HCT116 (cell line): ENCODE data around the gene MAGEB5. TPM values are rescaled to one million over a fixed set of nuclear protein-coding genes. Genes with fewer than 3 reads are reported as not detected.

Experiments
- ATAC-seq: fragments of 200-7000 bp; cut with Tn5 transposase; 2 replicates; pipeline ENCODE4 v1.9.1; 2020; ENCODE audit warnings: mild to moderate bottlenecking, moderate library complexity
- BruUV-seq: library from RNA; stranded (reverse); fragments of 400-500 nt; replicated peaks from 2 replicates; lab custom pipeline; 2021; lab: Mats Ljungman, UMichigan
- CTCF ChIA-PET: fragments of 300-600 bp; sonication (Branson Sonifier 250); formaldehyde crosslinking; loops from one replicate; lab custom pipeline; 2021; ENCODE audit warnings: antibody characterized with exemption; lab: Charles Lee
- POLR2A ChIA-PET: fragments of 300-600, 350-600 bp; sonication (Branson Sonifier 250); formaldehyde crosslinking; loops from one replicate; lab custom pipeline; 2021; ENCODE audit warnings: antibody characterized with exemption; lab: Charles Lee
- RAD21 ChIA-PET, 2 experiments: fragments of 300-600 bp; sonication (Branson Sonifier 250); formaldehyde crosslinking; loops; one replicate each; lab custom pipeline; 2023; ENCODE audit warnings: low total read pairs in 2 of 2; ENCODE audit not compliant: uncharacterized antibody in 2 of 2, unreplicated experiment in 2 of 2, low non-redundant PET in 1 of 2; lab: Charles Lee
- DNase-seq: peaks from one replicate; pipeline ENCODE4 v3.0.0-alpha.2; 2010; ENCODE audit warnings: low read depth, low spot score
- H2AFZ ChIP-seq: fragments of 200-600 bp; shearing (Covaris generic), sonication (generic); 2 replicates; pipeline ENCODE4 v1.6.1; 2017; ENCODE audit warnings: low read depth, mixed run types, mixed read lengths, antibody characterized with exemption, low read length; ENCODE audit not compliant: poor library complexity, severe bottlenecking
- H3K27ac ChIP-seq: 2 replicates; pipeline ENCODE4 v1.5.1; 2012; ENCODE audit warnings: low read depth, low read length
- H3K27me3 ChIP-seq: fragments of 200-600 bp; sonication (generic); 2 replicates; pipeline ENCODE4 v1.6.1; 2016; ENCODE audit warnings: mixed run types, low read length, mixed read lengths; ENCODE audit not compliant: insufficient read depth
- H3K36me3 ChIP-seq, 2 experiments: fragments of 200-500 bp in 1 of 2; fragments of 200-600 bp in 1 of 2; sonication (Bioruptor generic) in 1 of 2; sonication (generic) in 1 of 2; 2 replicates each; pipeline versions ENCODE4 v1.5.1 to v1.6.1; 2014 to 2016; ENCODE audit warnings: low read length in 2 of 2, inconsistent platforms in 1 of 2, mixed read lengths in 1 of 2, mixed run types in 1 of 2; ENCODE audit not compliant: insufficient read depth in 2 of 2, control insufficient read depth in 1 of 2
- H3K4me1 ChIP-seq, 2 experiments: fragments of 200-600 bp in 1 of 2; sonication (generic) in 1 of 2; 2 replicates each; pipeline versions ENCODE4 v1.5.1 to v1.6.1; 2012 to 2017; ENCODE audit warnings: low read length in 2 of 2, inconsistent platforms in 1 of 2, mild to moderate bottlenecking in 1 of 2, mixed read lengths in 1 of 2, mixed run types in 1 of 2, moderate library complexity in 1 of 2; ENCODE audit not compliant: insufficient read depth in 2 of 2, control insufficient read depth in 1 of 2
- H3K4me2 ChIP-seq: fragments of 200-600 bp; sonication (generic); 2 replicates; pipeline ENCODE4 v1.6.1; 2017; ENCODE audit warnings: mixed run types, low read length, mixed read lengths
- H3K4me3 ChIP-seq, 2 experiments: fragments of 200-600 bp in 1 of 2; sonication (generic) in 1 of 2; replicated peaks in 1 of 2; 2 replicates each; pipeline ENCODE4 v1.5.1; 2011 to 2016; ENCODE audit warnings: low read length in 2 of 2, control low read depth in 1 of 2, low read depth in 1 of 2, mild to moderate bottlenecking in 1 of 2, mixed read lengths in 1 of 2, mixed run types in 1 of 2
- H3K79me2 ChIP-seq: fragments of 200-600 bp; sonication (generic); 2 replicates; pipeline ENCODE4 v1.6.1; 2017; ENCODE audit warnings: mild to moderate bottlenecking, mixed run types, low read length, moderate library complexity, mixed read lengths; ENCODE audit not compliant: insufficient read depth
- H3K9ac ChIP-seq: fragments of 200-600 bp; sonication (generic); 2 replicates; pipeline ENCODE4 v1.6.1; 2016; ENCODE audit warnings: low read length, mixed read lengths
- H3K9me2 ChIP-seq: fragments of 200-600 bp; sonication (generic), shearing (Covaris generic); 2 replicates; pipeline ENCODE4 v1.6.1; 2017; ENCODE audit warnings: mixed run types, mild to moderate bottlenecking, moderate library complexity; ENCODE audit not compliant: insufficient read depth
- H3K9me3 ChIP-seq, 2 experiments: fragments of 200-500 bp in 1 of 2; fragments of 200-600 bp in 1 of 2; sonication (Bioruptor generic) in 1 of 2; sonication (generic) in 1 of 2; 2 replicates each; pipeline ENCODE4 v1.6.1; 2014 to 2017; ENCODE audit warnings: low read length in 2 of 2, mixed read lengths in 2 of 2, inconsistent platforms in 1 of 2, low read depth in 1 of 2, mild to moderate bottlenecking in 1 of 2, mixed run types in 1 of 2, moderate library complexity in 1 of 2; ENCODE audit not compliant: control insufficient read depth in 1 of 2, insufficient read depth in 1 of 2
- H4K20me1 ChIP-seq: fragments of 200-600 bp; sonication (generic), shearing (Covaris generic); 2 replicates; pipeline ENCODE4 v1.6.1; 2017; ENCODE audit warnings: mixed run types, mild to moderate bottlenecking, moderate library complexity; ENCODE audit not compliant: insufficient read depth
- ATF3 ChIP-seq: IDR thresholded peaks from 2 replicates; pipeline ENCODE4 v1.6.1; 2012
- CBX3 ChIP-seq: IDR thresholded peaks from 2 replicates; pipeline ENCODE4 v1.6.1; 2012; ENCODE audit warnings: low read depth
- EGR1 ChIP-seq: IDR thresholded peaks from 2 replicates; pipeline ENCODE4 v1.6.1; 2012; ENCODE audit warnings: low read depth
- ELF1 ChIP-seq: IDR thresholded peaks from 2 replicates; pipeline ENCODE4 v1.6.1; 2012; ENCODE audit warnings: low read depth, borderline replicate concordance
- JUND ChIP-seq: IDR thresholded peaks from 2 replicates; pipeline ENCODE4 v1.6.1; 2012
- MAX ChIP-seq: IDR thresholded peaks from 2 replicates; pipeline ENCODE4 v1.6.1; 2012
- POLR2A ChIP-seq: IDR thresholded peaks from 2 replicates; pipeline ENCODE4 v1.7.0; 2011; ENCODE audit warnings: borderline replicate concordance; ENCODE audit not compliant: insufficient read depth, insufficient read length; ENCODE audit errors: extremely low read depth
- POLR2AphosphoS5 ChIP-seq: IDR thresholded peaks from 2 replicates; pipeline ENCODE4 v1.6.1; 2011; ENCODE audit warnings: mild to moderate bottlenecking, low read depth, low read length, moderate library complexity
- RAD21 ChIP-seq: IDR thresholded peaks from 2 replicates; pipeline ENCODE4 v1.6.1; 2012; ENCODE audit warnings: low read depth, mild to moderate bottlenecking
- SIN3A ChIP-seq: IDR thresholded peaks from 2 replicates; pipeline ENCODE4 v1.6.1; 2012; ENCODE audit warnings: low read depth
- SRF ChIP-seq: IDR thresholded peaks from 2 replicates; pipeline ENCODE4 v1.6.1; 2012; ENCODE audit warnings: low read depth
- TCF7L2 ChIP-seq: IDR thresholded peaks from 2 replicates; pipeline ENCODE4 v1.7.0; 2011; ENCODE audit warnings: borderline replicate concordance, inconsistent platforms; ENCODE audit not compliant: insufficient read depth, insufficient read length; ENCODE audit errors: extremely low read depth
- YY1 ChIP-seq: IDR thresholded peaks from 2 replicates; pipeline ENCODE4 v1.6.1; 2011; ENCODE audit warnings: low read length, low read depth, moderate library complexity, mild to moderate bottlenecking; ENCODE audit not compliant: insufficient replicate concordance; ENCODE audit errors: extremely low read depth
- ZFX ChIP-seq: fragments of 450-650 bp; IDR thresholded peaks from 2 replicates; pipeline ENCODE4 v1.6.1; 2017
- ZNF274 ChIP-seq: fragments of 200-500 bp; sonication (Bioruptor generic); IDR thresholded peaks from 2 replicates; pipeline ENCODE4 v1.6.1; 2014; ENCODE audit warnings: mild to moderate bottlenecking, low read depth, low read length, inconsistent platforms
- intact Hi-C: fragments of 100-400 bp; cut with micrococcal nuclease; formaldehyde crosslinking; loops from 2 replicates; pipeline ENCODE4 v1.10.0; 2022
- total RNA-seq: library from RNA; stranded (reverse); gene quantifications from one replicate; pipeline ENCODE4 v1.2.1, GENCODE V29; 2021; ENCODE audit not compliant: unreplicated experiment
- TF ChIP-seq, protein P1 (sequence below), 3 experiments: fragments of 200-600 bp in 1 of 3; sonication (generic) in 1 of 3; IDR thresholded peaks in 2 of 3; conservative IDR thresholded peaks in 1 of 3; 2 replicates each; pipeline ENCODE4 v1.5.1; 2012 to 2017; ENCODE audit warnings: low read depth in 2 of 3, low read length in 2 of 3, antibody characterized with exemption in 1 of 3, borderline replicate concordance in 1 of 3, control low read depth in 1 of 3, mild to moderate bottlenecking in 1 of 3, mixed read lengths in 1 of 3, mixed run types in 1 of 3, moderate library complexity in 1 of 3; ENCODE audit not compliant: insufficient read depth in 1 of 3

The MAGEB5 gene
- total RNA-seq, 1 experiment from 2014 or later = not detected

- intact Hi-C loops = no loop called here
- Histone ChIP-seq H3K36me3 (no peaks in the 10 kb centered on the region), H4K20me1 (no peaks in the 10 kb centered on the region), H2AFZ (no peak overlapping the region), H3K9ac (no peak overlapping the region), H3K27ac (no peak overlapping the region), H3K9me3 (no peaks in the 10 kb centered on the region), H3K79me2 (no peaks in the 10 kb centered on the region), H3K4me1 (no peaks in the 10 kb centered on the region), H3K4me3 (no peak overlapping the region), H3K9me2 (no peaks in the 10 kb centered on the region), H3K27me3 (no peaks in the 10 kb centered on the region), H3K4me2 (no peak overlapping the region)
- POLR2A ChIA-PET = no interaction called here
- CTCF ChIA-PET = no interaction called here
- TF ChIP-seq CBX3 (no peak), EGR1 (no peak), YY1 (no peak), ZFX (no peak), POLR2AphosphoS5 (no peak), RAD21 (no peak), POLR2A (no peak), ATF3 (no peak), JUND (no peak), MAX (no peak), ZNF274 (no peak), SRF (no peak), TCF7L2 (no peak), ELF1 (no peak), SIN3A (no peak)
- TF ChIP-seq, protein P1, sequence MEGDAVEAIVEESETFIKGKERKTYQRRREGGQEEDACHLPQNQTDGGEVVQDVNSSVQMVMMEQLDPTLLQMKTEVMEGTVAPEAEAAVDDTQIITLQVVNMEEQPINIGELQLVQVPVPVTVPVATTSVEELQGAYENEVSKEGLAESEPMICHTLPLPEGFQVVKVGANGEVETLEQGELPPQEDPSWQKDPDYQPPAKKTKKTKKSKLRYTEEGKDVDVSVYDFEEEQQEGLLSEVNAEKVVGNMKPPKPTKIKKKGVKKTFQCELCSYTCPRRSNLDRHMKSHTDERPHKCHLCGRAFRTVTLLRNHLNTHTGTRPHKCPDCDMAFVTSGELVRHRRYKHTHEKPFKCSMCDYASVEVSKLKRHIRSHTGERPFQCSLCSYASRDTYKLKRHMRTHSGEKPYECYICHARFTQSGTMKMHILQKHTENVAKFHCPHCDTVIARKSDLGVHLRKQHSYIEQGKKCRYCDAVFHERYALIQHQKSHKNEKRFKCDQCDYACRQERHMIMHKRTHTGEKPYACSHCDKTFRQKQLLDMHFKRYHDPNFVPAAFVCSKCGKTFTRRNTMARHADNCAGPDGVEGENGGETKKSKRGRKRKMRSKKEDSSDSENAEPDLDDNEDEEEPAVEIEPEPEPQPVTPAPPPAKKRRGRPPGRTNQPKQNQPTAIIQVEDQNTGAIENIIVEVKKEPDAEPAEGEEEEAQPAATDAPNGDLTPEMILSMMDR (IDR thresholded peaks at IDR 0.05 in 2 of 3, conservative IDR thresholded peaks at IDR 0.05 in 1 of 3; ENCODE audit: borderline replicate concordance in 1 of 3, insufficient read depth in 1 of 3, low read depth in 2 of 3, low read length in 2 of 3) = no peak
- no TSS peak for BruUV-seq
- RAD21 ChIA-PET = no interaction called here
- DNase-seq (no peak), ATAC-seq (no peak)
Observed at GRCh38 chrX:26262121-26262523, 46.2 kb downstream of the MAGEB5 start.

Other genes with a start within 250 kb of the MAGEB5 start
- not detected for gene MAGEB18, start 77.8 kb upstream of the MAGEB5 start, total RNA-seq
- gene MAGEB6B, start 55.6 kb upstream of the MAGEB5 start, total RNA-seq = not detected
- gene MAGEB6, start 23.7 kb upstream of the MAGEB5 start, total RNA-seq = not detected